HG03575 (cell line): Measurements from ENCODE around the gene ERICH6B.

ENCODE experiments used
- ATAC-seq: cut with Tn5 transposase; IDR thresholded peaks from one replicate; pipeline ENCODE4 v1.9.1; 2021; ENCODE audit not compliant: unreplicated experiment, insufficient number of reproducible peaks, low FRiP score; ENCODE audit errors: extremely low read depth

ERICH6B gene

GRCh38 chr13:45603338-45603737 lies 12.2 kb downstream of the ERICH6B start:
- no peak for ATAC-seq

GRCh38 chr13:45602183-45603170 lies 13.1 kb downstream of the ERICH6B start:
- no peak for ATAC-seq

GRCh38 chr13:45601680-45602079 lies 13.9 kb downstream of the ERICH6B start:
- no peak for ATAC-seq

- no peak for ATAC-seq
Observed at GRCh38 chr13:45598597-45598996, 16.9 kb downstream of the ERICH6B start.

- no peak for ATAC-seq
Observed at GRCh38 chr13:45596800-45597475, 18.6 kb downstream of the ERICH6B start.

GRCh38 chr13:45595965-45596364 lies 19.6 kb downstream of the ERICH6B start:
- no peak for ATAC-seq

- no peak for ATAC-seq
Observed at GRCh38 chr13:45594764-45595163, 20.8 kb downstream of the ERICH6B start.

- no peak for ATAC-seq
Observed at GRCh38 chr13:45594227-45594626, 21.3 kb downstream of the ERICH6B start.

GRCh38 chr13:45592758-45593157 lies 22.8 kb downstream of the ERICH6B start:
- no peak for ATAC-seq

- ATAC-seq = no peak
Observed at GRCh38 chr13:45590066-45590465, 25.5 kb downstream of the ERICH6B start.

GRCh38 chr13:45587897-45588296 lies 27.6 kb downstream of the ERICH6B start:
- no peak for ATAC-seq

GRCh38 chr13:45584816-45585215 lies 30.7 kb downstream of the ERICH6B start:
- no peak for ATAC-seq

- ATAC-seq = no peak
Observed at GRCh38 chr13:45582408-45583076, 33.0 kb downstream of the ERICH6B start.

- ATAC-seq = no peak
Observed at GRCh38 chr13:45576466-45576865, 39.1 kb downstream of the ERICH6B start.

GRCh38 chr13:45575830-45576180 lies 39.7 kb downstream of the ERICH6B start:
- no peak for ATAC-seq

- no peak for ATAC-seq
Observed at GRCh38 chr13:45575146-45575829, 40.3 kb downstream of the ERICH6B start.

- ATAC-seq = no peak
Observed at GRCh38 chr13:45565331-45565730, 50.2 kb downstream of the ERICH6B start.

GRCh38 chr13:45564133-45564776 lies 51.3 kb downstream of the ERICH6B start:
- ATAC-seq = no peak
